Bronchial epithelial cell (primary cell): Measurements from ENCODE around the gene CCSER1. TPM values are rescaled to one million over a fixed set of nuclear protein-coding genes. Genes with fewer than 3 reads are reported as not detected.
"Not testable (repeated sequence)": the region's sequence is repeated elsewhere in the genome, so short reads cannot be mapped to it uniquely, and the experiment has no call there.

Experiments
- DNase-seq: peaks from one replicate; pipeline ENCODE4 v3.0.0-alpha.2; 2010; ENCODE audit warnings: low read depth
- FAIRE-seq: peaks from 2 replicates; lab custom pipeline; 2011; peaks lifted over from hg19 to GRCh38; lab: Jason Lieb, UNC
- H3K27me3 ChIP-seq: 2 replicates; pipeline ENCODE4 v1.5.1; 2011; ENCODE audit warnings: low read length; ENCODE audit not compliant: control insufficient read depth, insufficient read depth
- H3K36me3 ChIP-seq: 2 replicates; pipeline ENCODE4 v1.5.1; 2011; ENCODE audit warnings: low read length; ENCODE audit not compliant: control insufficient read depth, insufficient read depth
- H3K4me3 ChIP-seq: 2 replicates; pipeline ENCODE4 v1.5.1; 2011; ENCODE audit warnings: mild to moderate bottlenecking, low read depth, low read length, control low read depth
- CTCF ChIP-seq: IDR thresholded peaks from 2 replicates; pipeline ENCODE4 v1.5.1; 2011; ENCODE audit warnings: mild to moderate bottlenecking, moderate library complexity, low read length, control low read depth, inconsistent platforms; ENCODE audit not compliant: insufficient read depth, severe bottlenecking
- total RNA-seq: library from RNA; depleted of rRNA; stranded (reverse); fragments of >200 nt; gene quantifications from 2 replicates; pipeline ENCODE4 v1.2.1, GENCODE V29; 2014

The CCSER1 gene
- total RNA-seq, 1 donor from 2014 or later = 6.6 TPM

- Histone ChIP-seq H3K27me3 (no peaks in the 10 kb centered on the region), H3K36me3 (no peaks in the 10 kb centered on the region), H3K4me3 (no peak overlapping the region)
- FAIRE-seq = no peak
- no peak for TF ChIP-seq CTCF
- no peak for DNase-seq
These were observed 1239.4 kb downstream of the CCSER1 start for GRCh38 chr4:91366554-91366953.

DNA sequence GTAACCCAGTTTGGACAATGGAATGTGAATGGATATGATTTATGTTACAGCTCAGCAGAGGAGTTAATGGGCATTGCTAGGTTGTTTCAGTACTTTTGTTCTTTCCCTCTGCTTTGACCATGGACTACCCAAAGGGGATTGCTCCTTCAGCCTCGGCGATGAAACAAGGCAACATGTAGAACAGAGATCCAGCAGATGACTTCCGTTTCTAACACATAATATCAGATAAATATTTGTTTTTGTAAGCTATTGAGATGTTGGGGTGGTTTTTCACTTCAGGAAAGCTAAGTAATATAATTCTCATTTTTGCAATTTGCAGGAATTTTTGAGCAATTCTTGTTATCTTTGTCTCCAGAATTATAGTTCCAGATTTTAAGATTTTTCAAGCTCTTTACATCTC is 1241.9 kb downstream of the CCSER1 start:
- no peak for DNase-seq
- Histone ChIP-seq H3K4me3 (no peak overlapping the region), H3K36me3 (no peaks in the 10 kb centered on the region), H3K27me3 (no peaks in the 10 kb centered on the region)
- TF ChIP-seq CTCF = no peak
- no peak for FAIRE-seq

DNA sequence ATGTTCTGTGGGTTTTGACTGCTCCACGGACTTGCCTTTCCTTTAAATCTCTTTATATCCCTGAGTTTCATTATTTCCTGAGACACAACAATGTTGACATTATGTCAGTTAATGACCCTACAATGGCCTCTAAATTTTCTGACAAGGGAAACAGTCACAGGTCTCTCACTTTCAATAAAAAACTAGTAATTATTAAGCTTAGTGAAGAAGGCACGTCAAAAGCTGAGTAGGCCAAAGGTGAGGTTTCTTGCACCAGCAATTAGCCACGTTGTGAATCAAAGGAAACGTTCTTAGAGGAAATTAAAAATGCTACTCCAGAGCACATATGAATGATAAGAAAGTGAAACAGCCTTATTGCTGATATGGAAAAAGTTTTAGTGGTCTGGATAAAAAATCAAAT is 1246.4 kb downstream of the CCSER1 start:
- H3K36me3 ChIP-seq = no peaks in the 10 kb centered on the region
- no peaks in the 10 kb centered on the region for H3K27me3 ChIP-seq
- TF ChIP-seq CTCF = no peak
- no peak overlapping the region for H3K4me3 ChIP-seq
- no peak for FAIRE-seq
- no peak for DNase-seq

DNA sequence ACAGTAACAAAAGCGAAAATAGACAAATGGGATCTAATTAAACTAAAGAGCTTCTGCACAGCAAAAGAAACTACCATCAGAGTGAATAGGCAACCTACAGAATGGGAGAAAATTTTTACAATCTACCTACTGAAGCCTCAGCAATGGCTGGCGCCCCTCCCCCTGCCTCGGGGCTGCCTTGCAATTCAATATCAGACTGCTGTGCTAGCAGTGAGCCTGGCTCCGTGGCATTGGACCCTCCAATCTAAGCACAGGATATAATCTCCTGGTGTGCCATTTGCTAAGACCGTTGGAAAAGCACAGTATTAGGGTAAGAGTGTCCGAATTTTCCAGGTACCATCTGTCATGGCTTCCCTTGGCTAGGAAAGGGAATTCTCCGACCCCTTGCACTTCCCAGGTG is 1278.2 kb downstream of the CCSER1 start:
- not testable (repeated sequence) for H3K36me3 ChIP-seq, H3K4me3 ChIP-seq, H3K27me3 ChIP-seq, FAIRE-seq, DNase-seq

- H3K36me3 ChIP-seq = no peaks in the 10 kb centered on the region
- H3K27me3 ChIP-seq = no peaks in the 10 kb centered on the region
- FAIRE-seq = no peak
- no peak for TF ChIP-seq CTCF
- no peak overlapping the region for H3K4me3 ChIP-seq
- DNase-seq = no peak
These were observed 1294.8 kb downstream of the CCSER1 start for GRCh38 chr4:91422011-91422410.

DNA sequence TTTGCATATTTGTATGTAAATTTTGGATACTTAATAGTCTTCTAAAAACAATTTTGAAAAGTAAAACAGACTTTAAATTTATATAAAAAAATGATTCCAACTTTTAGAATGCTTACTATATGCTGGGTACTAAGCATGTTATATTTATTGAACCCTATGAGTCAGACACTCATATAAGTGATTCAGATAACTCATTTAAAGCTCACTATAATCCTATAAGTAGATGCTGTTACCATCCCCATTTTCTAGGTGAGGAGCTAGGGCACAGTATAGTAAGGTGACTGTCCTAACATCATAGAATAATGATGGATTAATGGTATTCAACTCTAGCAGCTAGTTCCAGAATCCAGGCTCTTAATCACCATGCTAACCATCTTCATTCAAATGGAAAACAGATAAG is 1299.5 kb downstream of the CCSER1 start:
- no peak for FAIRE-seq
- no peaks in the 10 kb centered on the region for H3K27me3 ChIP-seq
- H3K36me3 ChIP-seq = no peaks in the 10 kb centered on the region
- no peak overlapping the region for H3K4me3 ChIP-seq
- DNase-seq = peak; percentile 64
- no peak for TF ChIP-seq CTCF
